Measurements from ENCODE around the gene ZNRF1. TPM values are rescaled to one million over a fixed set of nuclear protein-coding genes. Genes with fewer than 3 reads are reported as not detected.

The ZNRF1 gene
- total and polyA plus RNA-seq, 2 of the 4 experiments (the other 2 are of a cell fraction): 8.2 to 20.7 TPM

- POLR2A ChIA-PET (ENCODE audit: unreplicated experiment): no interaction called here
- peak overlapping the region; percentile 43 for H3K27ac ChIP-seq (ENCODE audit: insufficient read depth, low read length)
- H3K4me1 ChIP-seq (ENCODE audit: control insufficient read depth, insufficient read depth, low read length): peaks cover 49% of the 10 kb centered on the region
- TF ChIP-seq MAFK (IDR thresholded peaks at IDR 0.05; ENCODE audit: low read depth, low read length): no peak
- no peak for TF ChIP-seq POLR2A (IDR thresholded peaks at IDR 0.05; ENCODE audit: low read depth, low read length)
- TF ChIP-seq RFX5 (IDR thresholded peaks at IDR 0.05; ENCODE audit: low read depth, low read length): no peak
- TF ChIP-seq MAZ (IDR thresholded peaks at IDR 0.05; ENCODE audit: borderline replicate concordance, low read depth, low read length): no peak
- no peak for TF ChIP-seq NFE2L2 (IDR thresholded peaks at IDR 0.05; ENCODE audit: low read depth, low read length)
- TF ChIP-seq FOS (IDR thresholded peaks at IDR 0.05; ENCODE audit: low read depth, low read length): no peak
- no peak for TF ChIP-seq CEBPB (IDR thresholded peaks at IDR 0.05; ENCODE audit: low read depth, low read length)
- no peak for TF ChIP-seq BHLHE40 (IDR thresholded peaks at IDR 0.05; ENCODE audit: low read depth, low read length)
- no peak for TF ChIP-seq RAD21 (IDR thresholded peaks at IDR 0.05; ENCODE audit: low read length)
- no peak for TF ChIP-seq MXI1 (IDR thresholded peaks at IDR 0.05; ENCODE audit: borderline replicate concordance, low read depth, low read length)
- no peak for TF ChIP-seq RCOR1 (IDR thresholded peaks at IDR 0.05; ENCODE audit: insufficient replicate concordance, low read length)
- no peak for TF ChIP-seq USF2 (IDR thresholded peaks at IDR 0.05; ENCODE audit: low read depth, low read length)
- TF ChIP-seq SMC3 (IDR thresholded peaks at IDR 0.05; ENCODE audit: low read depth, low read length): no peak
- TF ChIP-seq CHD1 (IDR thresholded peaks at IDR 0.05; ENCODE audit: low read depth, low read length): no peak
- no peak for TF ChIP-seq ELK1 (IDR thresholded peaks at IDR 0.05; ENCODE audit: borderline replicate concordance, low read depth, low read length)
Measured at GRCh38 chr16:75109732-75110243, 111.0 kb downstream of the ZNRF1 start.

More at GRCh38 chr16:75109732-75110243, 111.0 kb downstream of the ZNRF1 start:
- Histone ChIP-seq H3K36me3 (ENCODE audit: control insufficient read depth, insufficient read depth, low read length) (no peaks in the 10 kb centered on the region; the same call in 1 of the 2 replicates), H3K9me1 (ENCODE audit: insufficient read depth, low read length) (peaks cover 25% of the 10 kb centered on the region), H4K91ac (ENCODE audit: insufficient read depth, low read depth, low read length) (peak overlapping the region; percentile 82), H2BK5ac (ENCODE audit: low read depth, low read length, poor library complexity, severe bottlenecking) (peak overlapping the region; percentile 86), H2AK5ac (ENCODE audit: low read depth, low read length) (peak overlapping the region; percentile 79), H2BK120ac (ENCODE audit: low read depth, low read length) (peak overlapping the region; percentile 58), H2AFZ (replicated peaks; ENCODE audit: low read length, poor library complexity) (no peak overlapping the region), H3K27me3 (ENCODE audit: control insufficient read depth, insufficient read depth, low read length) (no peaks in the 10 kb centered on the region), H4K5ac (ENCODE audit: low read depth, low read length) (peak overlapping the region; percentile 73), H2AK9ac (replicated peaks; ENCODE audit: low read depth, low read length, poor library complexity) (peak overlapping the region; percentile 17), H2BK15ac (ENCODE audit: low read depth, low read length) (peak overlapping the region; percentile 76; the same call in 2 of the 3 replicates), H3K4me3 (ENCODE audit: insufficient read depth, low read depth, low read length) (no peak overlapping the region), H4K20me1 (ENCODE audit: insufficient read depth, low read length) (peaks cover 10% of the 10 kb centered on the region), H3K79me1 (ENCODE audit: low read depth in 1 of 2, low read length in 2 of 2) (peaks cover 4 to 51% of the 10 kb centered on the region in 2 experiments; a peak in 3 of 4 replicates), H3K56ac (ENCODE audit: extremely low read depth, insufficient read depth, low read length) (no peak overlapping the region), H3K9me3 (ENCODE audit: control insufficient read depth, insufficient read depth, low read length) (no peaks in the 10 kb centered on the region), H3K18ac (ENCODE audit: low read depth, low read length) (peak overlapping the region; percentile 51), H3K4me2 (ENCODE audit: low read depth, low read length) (no peak overlapping the region; the same call in 1 of the 2 replicates), H3K23ac (ENCODE audit: low read depth, low read length) (no peak overlapping the region), H3K4ac (ENCODE audit: low read depth, low read length) (peak overlapping the region; percentile 93), H3K14ac (replicated peaks; ENCODE audit: low read depth, low read length) (0 out of 2 replicates have a peak overlapping the region, but pooled peaks have one; percentile 7), H4K8ac (ENCODE audit: low read depth in 2 of 2, low read length in 2 of 2) (peak overlapping the region; percentile 22 to 38; a peak in 2 of 4 replicates), H3K9ac (ENCODE audit: low read depth, low read length) (peak overlapping the region; percentile 54; the same call in 1 of the 2 replicates), H2BK20ac (ENCODE audit: low read depth, low read length) (0 out of 2 replicates have a peak overlapping the region, but pooled peaks have one; percentile 79)
- dilution Hi-C loops (cut with HindIII; ENCODE audit: low sequenced_read_pairs, unreplicated experiment) (no loop called here), intact Hi-C loops (cut with micrococcal nuclease) (loop anchor here (5.0 kb wide), 1 partner anchor 297 kb away; no protein-coding TSS in a partner anchor), in situ Hi-C loops (cut with MboI; ENCODE audit: low sequenced_read_pairs) (loop anchor here (5.0 kb wide), 1 partner anchor 107 kb away; no protein-coding TSS in a partner anchor)
- CTCF ChIA-PET: interaction anchor here (0.6 to 1.8 kb wide), 3 partner anchors 76 to 111 kb away, joined by 3 to 5 read pairs (median 4); partner anchors contain the start of gene ZNRF1
- BruUV-seq (replicated peaks): no TSS peak
- DNase-seq: no peak
- 80% methylated on average over 2 of the region's 10 CpGs; no CpG with 5 or more reads in 1 of the 2 experiments for WGBS, 2 experiments (ENCODE audit: extremely low coverage in 2 of 2, insufficient read length in 1 of 2)
- no peak for ATAC-seq (ENCODE audit: low read depth)
